A549 treated with CpdA at 1 μM for 4 hours (cell line): ENCODE data around the gene INO80. TPM values are rescaled to one million over a fixed set of nuclear protein-coding genes. Genes with fewer than 3 reads are reported as not detected.

Source experiments
- total RNA-seq: library from RNA; stranded (reverse); fragments of 200-300 nt; extraction: Qiagen RNA extraction; gene quantifications from 5 replicates; pipeline ENCODE4 v1.2.3, GENCODE V29; 2022; ENCODE audit warnings: low read depth

Gene INO80, protein sequence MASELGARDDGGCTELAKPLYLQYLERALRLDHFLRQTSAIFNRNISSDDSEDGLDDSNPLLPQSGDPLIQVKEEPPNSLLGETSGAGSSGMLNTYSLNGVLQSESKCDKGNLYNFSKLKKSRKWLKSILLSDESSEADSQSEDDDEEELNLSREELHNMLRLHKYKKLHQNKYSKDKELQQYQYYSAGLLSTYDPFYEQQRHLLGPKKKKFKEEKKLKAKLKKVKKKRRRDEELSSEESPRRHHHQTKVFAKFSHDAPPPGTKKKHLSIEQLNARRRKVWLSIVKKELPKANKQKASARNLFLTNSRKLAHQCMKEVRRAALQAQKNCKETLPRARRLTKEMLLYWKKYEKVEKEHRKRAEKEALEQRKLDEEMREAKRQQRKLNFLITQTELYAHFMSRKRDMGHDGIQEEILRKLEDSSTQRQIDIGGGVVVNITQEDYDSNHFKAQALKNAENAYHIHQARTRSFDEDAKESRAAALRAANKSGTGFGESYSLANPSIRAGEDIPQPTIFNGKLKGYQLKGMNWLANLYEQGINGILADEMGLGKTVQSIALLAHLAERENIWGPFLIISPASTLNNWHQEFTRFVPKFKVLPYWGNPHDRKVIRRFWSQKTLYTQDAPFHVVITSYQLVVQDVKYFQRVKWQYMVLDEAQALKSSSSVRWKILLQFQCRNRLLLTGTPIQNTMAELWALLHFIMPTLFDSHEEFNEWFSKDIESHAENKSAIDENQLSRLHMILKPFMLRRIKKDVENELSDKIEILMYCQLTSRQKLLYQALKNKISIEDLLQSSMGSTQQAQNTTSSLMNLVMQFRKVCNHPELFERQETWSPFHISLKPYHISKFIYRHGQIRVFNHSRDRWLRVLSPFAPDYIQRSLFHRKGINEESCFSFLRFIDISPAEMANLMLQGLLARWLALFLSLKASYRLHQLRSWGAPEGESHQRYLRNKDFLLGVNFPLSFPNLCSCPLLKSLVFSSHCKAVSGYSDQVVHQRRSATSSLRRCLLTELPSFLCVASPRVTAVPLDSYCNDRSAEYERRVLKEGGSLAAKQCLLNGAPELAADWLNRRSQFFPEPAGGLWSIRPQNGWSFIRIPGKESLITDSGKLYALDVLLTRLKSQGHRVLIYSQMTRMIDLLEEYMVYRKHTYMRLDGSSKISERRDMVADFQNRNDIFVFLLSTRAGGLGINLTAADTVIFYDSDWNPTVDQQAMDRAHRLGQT (N-terminal part only)
- total RNA-seq, result 12.2 to 13.7 TPM (median 12.6 TPM) in 5 replicates

GRCh38 chr15:41116116-41116961 is at the start of gene INO80:
Gene INO80 (minus strand): TSS chr15:41116280. CDS start chr15:41096310, 19,970 bp downstream.

DNA sequence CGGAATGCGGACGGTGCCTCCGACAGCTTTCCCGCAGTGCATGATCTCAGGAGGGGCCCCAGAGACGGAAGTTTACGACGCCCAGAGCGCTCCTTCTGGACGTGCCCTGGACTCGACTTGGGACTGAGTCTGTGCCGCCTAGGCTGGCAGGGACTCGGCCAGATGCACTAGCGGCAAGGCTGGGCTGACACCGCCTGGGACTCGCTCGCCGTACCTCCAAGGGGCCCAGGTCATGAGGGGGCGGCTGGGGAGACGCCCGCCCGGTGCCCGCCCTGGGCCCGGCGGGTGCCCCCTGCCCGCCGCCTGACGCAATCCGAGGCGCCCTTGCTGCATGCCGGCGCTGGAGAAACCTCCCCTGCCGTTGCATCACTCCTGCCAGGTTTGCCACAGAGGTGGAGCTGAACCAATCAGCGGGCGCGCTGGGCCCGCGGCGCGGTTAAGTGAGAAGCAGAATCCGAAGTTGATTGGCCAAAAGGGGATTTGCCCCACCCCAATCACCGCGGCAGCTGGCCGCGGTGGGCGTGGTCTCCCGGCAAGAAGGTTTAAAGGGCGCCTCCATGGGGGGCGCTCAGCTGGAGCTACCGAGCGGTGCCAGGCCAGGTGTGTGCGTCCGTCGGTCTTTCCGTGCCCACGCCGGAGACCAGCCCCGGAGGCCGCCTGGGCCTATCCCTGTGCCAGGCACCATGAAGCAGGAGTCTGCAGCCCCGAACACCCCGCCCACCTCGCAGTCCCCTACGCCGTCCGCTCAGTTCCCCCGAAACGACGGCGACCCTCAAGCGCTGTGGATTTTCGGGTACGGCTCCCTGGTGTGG is 163.0 kb downstream of the INO80 start, which contains the start of gene CHAC1:
Gene CHAC1 (plus strand): TSS at position 571 of the 812 bp plus-strand sequence. CDS start 113 bp downstream, at position 684.

Other genes with a start within 250 kb of the INO80 start
- 4.1 to 7.3 TPM (median 5.8 TPM) in 5 replicates for gene RHOV, start 242.0 kb downstream of the INO80 start, total RNA-seq
- 19.8 to 22.9 TPM (median 21.8 TPM) in 5 replicates for gene VPS18, start 221.8 kb downstream of the INO80 start, total RNA-seq
- gene DLL4, start 186.9 kb downstream of the INO80 start, total RNA-seq, result 0.62 to 0.68 TPM (median 0.65 TPM) in 5 replicates
- gene CHAC1, start 162.8 kb downstream of the INO80 start, total RNA-seq, result 2.6 to 7.1 TPM (median 4.8 TPM) in 5 replicates
- 0.06 to 0.12 TPM (median 0.10 TPM) in 3 of 5 replicates, not detected in the others for gene EXD1, start 114.5 kb upstream of the INO80 start, total RNA-seq
- 47.5 to 73.6 TPM (median 50.4 TPM) in 5 replicates for gene CHP1, start 115.0 kb upstream of the INO80 start, total RNA-seq
- 13.6 to 16.2 TPM (median 14.8 TPM) in 5 replicates for gene OIP5, start 216.3 kb upstream of the INO80 start, total RNA-seq
- 65.2 to 95.4 TPM (median 72.2 TPM) in 5 replicates for gene NUSAP1, start 216.6 kb upstream of the INO80 start, total RNA-seq